MM.1S (cell line): Measurements from ENCODE around the gene RILPL1.

Experiments
- DNase-seq: peaks from one replicate; pipeline ENCODE4 v3.0.0-alpha.2; 2015
- H2AFZ ChIP-seq: fragments of 300-600 bp; sonication (generic); 2 replicates; pipeline ENCODE4 v1.6.0; 2016; ENCODE audit warnings: antibody characterized with exemption, low read length
- H3F3A ChIP-seq: fragments of 300-600 bp; sonication (generic); 2 replicates; pipeline ENCODE4 v1.6.1; 2016; ENCODE audit warnings: mild to moderate bottlenecking, antibody characterized with exemption, low read length, moderate library complexity, mixed read lengths; ENCODE audit not compliant: insufficient read depth
- H3K27ac ChIP-seq: fragments of 300-600 bp; sonication (generic); 2 replicates; pipeline ENCODE4 v1.5.1; 2016; ENCODE audit warnings: mild to moderate bottlenecking, low read length
- H3K27me3 ChIP-seq: fragments of 300-600 bp; sonication (generic); replicated peaks from 2 replicates; pipeline ENCODE4 v1.6.0; 2016; ENCODE audit warnings: low read length; ENCODE audit not compliant: insufficient read depth
- H3K36me3 ChIP-seq: fragments of 300-600 bp; sonication (generic); replicated peaks from 2 replicates; pipeline ENCODE4 v1.6.1; 2016; ENCODE audit warnings: mild to moderate bottlenecking, low read length, mixed read lengths; ENCODE audit not compliant: insufficient read depth
- H3K4me1 ChIP-seq: fragments of 300-600 bp; sonication (generic); 2 replicates; pipeline ENCODE4 v1.6.1; 2016; ENCODE audit warnings: low read length, mixed read lengths
- H3K4me2 ChIP-seq: fragments of 300-600 bp; sonication (generic); 2 replicates; pipeline ENCODE4 v1.6.0; 2016; ENCODE audit warnings: low read depth, low read length
- H3K4me3 ChIP-seq: fragments of 300-600 bp; sonication (generic); 2 replicates; pipeline ENCODE4 v1.5.1; 2016; ENCODE audit warnings: low read length, mixed read lengths
- H3K79me2 ChIP-seq: fragments of 300-600 bp; sonication (generic); 2 replicates; pipeline ENCODE4 v1.6.1; 2016; ENCODE audit warnings: mixed run types, low read length, mixed read lengths
- H3K9ac ChIP-seq: fragments of 300-600 bp; sonication (generic); 2 replicates; pipeline ENCODE4 v1.6.1; 2016; ENCODE audit warnings: low read length, mixed read lengths
- H3K9me2 ChIP-seq: fragments of 300-600 bp; sonication (generic); replicated peaks from 2 replicates; pipeline ENCODE4 v1.6.1; 2016; ENCODE audit warnings: mild to moderate bottlenecking, low read length, mixed read lengths; ENCODE audit not compliant: insufficient read depth
- H3K9me3 ChIP-seq: fragments of 300-600 bp; sonication (generic); replicated peaks from 2 replicates; pipeline ENCODE4 v1.6.1; 2016; ENCODE audit warnings: mild to moderate bottlenecking, low read length, mixed read lengths; ENCODE audit not compliant: insufficient read depth
- H4K20me1 ChIP-seq: fragments of 300-600 bp; sonication (generic); 2 replicates; pipeline ENCODE4 v1.6.1; 2016; ENCODE audit warnings: mild to moderate bottlenecking, low read length, moderate library complexity, mixed read lengths; ENCODE audit not compliant: insufficient read depth
- EZH2 ChIP-seq: fragments of 300-600 bp; sonication (generic); optimal IDR thresholded peaks from 2 replicates; pipeline ENCODE3; 2017; ENCODE audit warnings: low read depth, mild to moderate bottlenecking, antibody characterized with exemption, low read length, mixed read lengths
- EZH2phosphoT487 ChIP-seq: fragments of 300-600 bp; sonication (generic); IDR thresholded peaks from 2 replicates; pipeline ENCODE4 v1.6.1; 2018; ENCODE audit warnings: antibody characterized with exemption, low read length
- TF ChIP-seq, protein P1 (sequence below): fragments of 300-600 bp; sonication (generic); IDR thresholded peaks from 2 replicates; pipeline ENCODE4 v1.5.1; 2016; ENCODE audit warnings: antibody characterized with exemption, low read length, mixed read lengths

RILPL1 gene

DNA sequence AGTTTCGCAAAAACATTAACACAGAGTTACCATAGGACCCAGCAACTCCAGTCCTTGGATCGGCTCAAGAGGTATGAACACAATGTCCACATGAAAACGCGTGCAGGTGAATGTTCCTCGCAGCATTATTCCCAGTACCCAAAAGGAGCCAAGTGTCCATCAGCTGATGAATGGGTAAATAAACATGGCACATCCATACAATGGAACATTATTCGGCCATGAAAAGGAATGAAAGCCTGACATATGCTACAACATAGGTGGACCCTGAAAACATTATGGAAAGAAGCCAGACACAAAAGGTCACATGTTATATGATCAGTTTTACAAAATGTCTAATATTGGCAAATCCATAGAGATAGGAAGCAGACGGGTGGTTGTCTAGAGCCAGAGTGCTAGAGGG lies 9.1 kb downstream of the RILPL1 start:
- Histone ChIP-seq H3K9me2 (no peaks in the 10 kb centered on the region), H3K79me2 (no peaks in the 10 kb centered on the region), H3K4me2 (no peak overlapping the region), H3K4me1 (no peaks in the 10 kb centered on the region), H4K20me1 (no peaks in the 10 kb centered on the region), H3F3A (no peaks in the 10 kb centered on the region), H3K9ac (no peak overlapping the region), H3K27me3 (no peaks in the 10 kb centered on the region), H3K9me3 (no peaks in the 10 kb centered on the region), H2AFZ (no peak overlapping the region), H3K36me3 (no peaks in the 10 kb centered on the region), H3K27ac (no peak overlapping the region), H3K4me3 (no peak overlapping the region)
- DNase-seq, result no peak
- TF ChIP-seq, protein P1, sequence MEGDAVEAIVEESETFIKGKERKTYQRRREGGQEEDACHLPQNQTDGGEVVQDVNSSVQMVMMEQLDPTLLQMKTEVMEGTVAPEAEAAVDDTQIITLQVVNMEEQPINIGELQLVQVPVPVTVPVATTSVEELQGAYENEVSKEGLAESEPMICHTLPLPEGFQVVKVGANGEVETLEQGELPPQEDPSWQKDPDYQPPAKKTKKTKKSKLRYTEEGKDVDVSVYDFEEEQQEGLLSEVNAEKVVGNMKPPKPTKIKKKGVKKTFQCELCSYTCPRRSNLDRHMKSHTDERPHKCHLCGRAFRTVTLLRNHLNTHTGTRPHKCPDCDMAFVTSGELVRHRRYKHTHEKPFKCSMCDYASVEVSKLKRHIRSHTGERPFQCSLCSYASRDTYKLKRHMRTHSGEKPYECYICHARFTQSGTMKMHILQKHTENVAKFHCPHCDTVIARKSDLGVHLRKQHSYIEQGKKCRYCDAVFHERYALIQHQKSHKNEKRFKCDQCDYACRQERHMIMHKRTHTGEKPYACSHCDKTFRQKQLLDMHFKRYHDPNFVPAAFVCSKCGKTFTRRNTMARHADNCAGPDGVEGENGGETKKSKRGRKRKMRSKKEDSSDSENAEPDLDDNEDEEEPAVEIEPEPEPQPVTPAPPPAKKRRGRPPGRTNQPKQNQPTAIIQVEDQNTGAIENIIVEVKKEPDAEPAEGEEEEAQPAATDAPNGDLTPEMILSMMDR, result no peak
- TF ChIP-seq EZH2phosphoT487 (no peak), EZH2 (no peak)

DNA sequence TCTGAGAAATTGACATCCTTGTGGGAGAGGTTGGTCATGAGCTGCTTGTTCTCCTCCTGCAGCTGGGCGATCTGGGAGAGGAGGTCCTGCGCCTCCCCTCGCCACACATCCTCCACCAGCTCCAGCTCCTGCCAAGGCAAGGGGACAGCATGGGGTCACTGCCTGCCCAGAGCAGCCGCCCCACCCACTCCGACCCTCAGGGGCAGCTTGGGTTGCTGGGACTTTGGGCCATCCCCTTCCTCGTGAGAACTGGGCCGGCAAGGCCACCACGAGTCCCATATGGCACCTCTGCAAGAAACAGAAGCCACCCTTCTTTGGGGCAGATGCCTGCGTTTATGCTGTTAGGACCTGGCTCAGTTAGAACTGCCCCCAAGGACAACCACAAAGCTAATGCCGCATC lies 10.0 kb downstream of the RILPL1 start:
- DNase-seq, result no peak
- H3K4me1 ChIP-seq, result no peaks in the 10 kb centered on the region
- no peaks in the 10 kb centered on the region for H3K27me3 ChIP-seq
- no peak overlapping the region for H3K4me3 ChIP-seq
- no peak overlapping the region for H2AFZ ChIP-seq
- no peaks in the 10 kb centered on the region for H3K9me2 ChIP-seq
- no peaks in the 10 kb centered on the region for H3K36me3 ChIP-seq
- no peak overlapping the region for H3K4me2 ChIP-seq
- no peak overlapping the region for H3K27ac ChIP-seq
- TF ChIP-seq, protein P1, result no peak
- no peak for TF ChIP-seq EZH2
- no peak for TF ChIP-seq EZH2phosphoT487
- no peaks in the 10 kb centered on the region for H3K9me3 ChIP-seq
- H4K20me1 ChIP-seq, result no peaks in the 10 kb centered on the region
- H3F3A ChIP-seq, result no peaks in the 10 kb centered on the region
- H3K79me2 ChIP-seq, result no peaks in the 10 kb centered on the region
- H3K9ac ChIP-seq, result no peak overlapping the region

DNA sequence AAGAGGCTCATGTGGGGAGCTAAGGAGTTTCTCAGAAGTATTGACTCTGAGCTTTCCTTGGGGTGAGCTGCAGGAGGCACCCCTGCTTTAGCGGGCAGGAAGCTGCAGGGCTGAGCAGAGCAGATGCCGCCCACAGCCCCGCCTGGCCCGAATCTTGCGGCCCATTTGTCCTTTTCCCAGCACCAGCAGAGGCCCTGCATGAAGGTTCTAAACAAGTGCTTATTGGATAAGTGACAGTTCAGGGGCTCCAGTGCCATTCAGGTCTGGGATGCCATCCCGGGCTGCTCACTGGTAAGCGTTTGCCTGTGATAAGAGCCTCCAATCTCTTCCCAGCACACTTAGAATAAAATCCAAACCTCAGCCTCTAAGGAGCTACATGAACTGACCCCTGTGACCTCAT lies 11.4 kb downstream of the RILPL1 start:
- H3F3A ChIP-seq, result no peaks in the 10 kb centered on the region
- no peak overlapping the region for H3K4me3 ChIP-seq
- no peak overlapping the region for H3K4me2 ChIP-seq
- no peak for DNase-seq
- no peaks in the 10 kb centered on the region for H3K79me2 ChIP-seq
- no peaks in the 10 kb centered on the region for H4K20me1 ChIP-seq
- no peaks in the 10 kb centered on the region for H3K27me3 ChIP-seq
- no peak overlapping the region for H2AFZ ChIP-seq
- H3K27ac ChIP-seq, result no peak overlapping the region
- H3K9me2 ChIP-seq, result no peaks in the 10 kb centered on the region
- no peaks in the 10 kb centered on the region for H3K4me1 ChIP-seq
- TF ChIP-seq, protein P1, result no peak
- no peak for TF ChIP-seq EZH2phosphoT487
- no peak for TF ChIP-seq EZH2
- H3K9me3 ChIP-seq, result no peaks in the 10 kb centered on the region
- H3K9ac ChIP-seq, result no peak overlapping the region
- no peaks in the 10 kb centered on the region for H3K36me3 ChIP-seq
